GM21825 (cell line): Measurements from ENCODE around the gene PRRG3.

Source experiments
- ATAC-seq: cut with Tn5 transposase; IDR thresholded peaks from one replicate; pipeline ENCODE4 v1.9.1; 2021; ENCODE audit warnings: mild to moderate bottlenecking, moderate library complexity; ENCODE audit not compliant: unreplicated experiment

PRRG3 gene

GRCh38 chrX:151741606-151742005 lies 46.3 kb downstream of the PRRG3 start:
- no peak for ATAC-seq

- no peak for ATAC-seq
These were observed 47.1 kb downstream of the PRRG3 start for GRCh38 chrX:151742311-151742710.

GRCh38 chrX:151743651-151744470 lies 48.6 kb downstream of the PRRG3 start:
- ATAC-seq, result no peak

GRCh38 chrX:151745651-151746050 lies 50.4 kb downstream of the PRRG3 start:
- ATAC-seq, result no peak

- ATAC-seq, result no peak
These were observed 51.2 kb downstream of the PRRG3 start for GRCh38 chrX:151746502-151746901.

- no peak for ATAC-seq
These were observed 55.3 kb downstream of the PRRG3 start for GRCh38 chrX:151750511-151750910.

GRCh38 chrX:151752847-151753246 lies 57.6 kb downstream of the PRRG3 start:
- no peak for ATAC-seq

- ATAC-seq, result peak; percentile 77
These were observed 58.2 kb downstream of the PRRG3 start for GRCh38 chrX:151753313-151754046.

- no peak for ATAC-seq
These were observed 58.8 kb downstream of the PRRG3 start for GRCh38 chrX:151754047-151754429.

GRCh38 chrX:151754641-151755215 lies 59.5 kb downstream of the PRRG3 start:
- no peak for ATAC-seq
